ENCODE results near the gene CD2. TPM values are rescaled to one million over a fixed set of nuclear protein-coding genes. Genes with fewer than 3 reads are reported as not detected.

Gene CD2
- total RNA-seq, 6 donors from 2014 or later, result 3.8 to 23.5 (median 7.9) TPM

- TF ChIP-seq POLR2AphosphoS5 (IDR thresholded peaks at IDR 0.05) (no peak), POLR2A (IDR thresholded peaks at IDR 0.05) (no peak), CTCF (IDR thresholded peaks at IDR 0.05) (no peak), EP300 (IDR thresholded peaks at IDR 0.05) (no peak)
- no peaks in the 10 kb centered on the region for H3K36me3 ChIP-seq
- no peaks in the 10 kb centered on the region for H3K27me3 ChIP-seq
- ATAC-seq (ENCODE audit: low FRiP score in 2 of 2), result no peak
- peaks cover 0 to 6% (median 0%) of the 10 kb centered on the region in 4 donors for H3K4me1 ChIP-seq
- WGBS, 2 donors, result 98% methylated on average over 4 of the region's 4 CpGs
- H3K9me3 ChIP-seq, result peaks cover 27 to 51% (median 40%) of the 10 kb centered on the region in 4 donors
- no peak overlapping the region for H3K27ac ChIP-seq
- DNase-seq, result no peak
- no peak overlapping the region for H3K4me3 ChIP-seq
Observed at GRCh38 chr1:116743535-116743934, 10.7 kb upstream of the CD2 start.

DNA sequence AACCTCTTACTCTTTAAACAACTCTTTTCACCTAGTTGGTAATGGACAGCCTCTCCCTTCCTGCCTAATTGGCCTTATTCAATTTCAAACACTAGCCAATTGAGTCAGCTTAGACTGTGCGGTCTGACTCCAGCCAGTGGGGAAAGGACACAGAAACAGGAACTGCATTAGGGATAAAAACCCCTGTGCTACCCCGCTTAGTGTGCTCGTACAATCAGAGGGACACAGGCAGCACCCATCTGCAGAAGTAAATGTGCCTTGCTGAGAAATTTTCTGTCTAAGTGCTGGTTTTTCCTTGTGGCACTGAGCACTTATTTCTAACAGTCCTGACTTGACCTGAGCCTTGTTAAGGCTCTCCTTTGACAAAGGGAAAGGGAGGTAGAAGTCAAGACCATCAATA, 6.0 kb upstream of the CD2 start:
- Histone ChIP-seq H3K36me3 (no peaks in the 10 kb centered on the region), H3K27ac (no peak overlapping the region), H3K27me3 (no peaks in the 10 kb centered on the region), H3K9me3 (peaks cover 21 to 46% (median 38%) of the 10 kb centered on the region in 4 donors), H3K4me3 (no peak overlapping the region), H3K4me1 (peaks cover 0 to 4% (median 0%) of the 10 kb centered on the region in 4 donors)
- DNase-seq (no peak), ATAC-seq (ENCODE audit: low FRiP score in 2 of 2) (no peak)
- TF ChIP-seq EP300 (IDR thresholded peaks at IDR 0.05) (no peak), POLR2A (IDR thresholded peaks at IDR 0.05) (no peak), CTCF (IDR thresholded peaks at IDR 0.05) (no peak), POLR2AphosphoS5 (IDR thresholded peaks at IDR 0.05) (no peak)
- WGBS, 2 donors, result 92 to 93% methylated on average over 3 of the region's 3 CpGs

- H3K36me3 ChIP-seq, result no peaks in the 10 kb centered on the region
- peaks cover 12 to 27% (median 24%) of the 10 kb centered on the region in 4 donors for H3K9me3 ChIP-seq
- H3K4me1 ChIP-seq, result peaks cover 0 to 4% (median 0%) of the 10 kb centered on the region in 4 donors
- DNase-seq, result peak in 1 of 2 donors; percentile 35
- 44 to 59% methylated on average over 4 of the region's 4 CpGs for WGBS, 2 donors
- ATAC-seq (ENCODE audit: low FRiP score in 2 of 2), result peak in 1 of 2 donors; percentile 16
- H3K27me3 ChIP-seq, result no peaks in the 10 kb centered on the region
- TF ChIP-seq POLR2A (IDR thresholded peaks at IDR 0.05) (no peak), EP300 (IDR thresholded peaks at IDR 0.05) (no peak), POLR2AphosphoS5 (IDR thresholded peaks at IDR 0.05) (no peak), CTCF (IDR thresholded peaks at IDR 0.05) (no peak)
- H3K4me3 ChIP-seq, result no peak overlapping the region
- no peak overlapping the region for H3K27ac ChIP-seq
Observed at GRCh38 chr1:116751146-116751545, 3.1 kb upstream of the CD2 start.

DNA sequence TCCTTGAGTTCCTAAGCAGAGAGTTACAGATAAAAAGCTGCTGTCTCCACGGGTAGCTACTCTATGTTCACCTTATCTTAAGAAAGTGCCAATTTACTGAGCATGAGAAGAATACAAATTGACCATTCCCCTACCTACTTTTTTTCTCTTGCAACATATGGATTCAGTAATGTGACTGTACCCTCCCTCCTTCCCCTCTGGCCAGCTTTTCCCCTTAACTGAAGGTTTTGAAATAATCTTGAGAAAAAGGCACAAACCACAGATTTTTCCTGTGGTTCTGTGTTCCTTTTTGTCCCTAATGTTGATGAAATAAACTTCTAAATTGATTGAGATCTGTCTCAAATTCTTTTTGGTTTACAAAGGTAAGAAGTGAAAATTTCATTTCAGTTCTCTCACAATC, 2.6 kb upstream of the CD2 start:
- no peak for TF ChIP-seq EP300 (IDR thresholded peaks at IDR 0.05)
- TF ChIP-seq POLR2A (IDR thresholded peaks at IDR 0.05), result no peak
- no peak for TF ChIP-seq CTCF (IDR thresholded peaks at IDR 0.05)
- TF ChIP-seq POLR2AphosphoS5 (IDR thresholded peaks at IDR 0.05), result no peak
- Histone ChIP-seq H3K27me3 (no peaks in the 10 kb centered on the region), H3K4me3 (no peak overlapping the region), H3K36me3 (no peaks in the 10 kb centered on the region), H3K27ac (no peak overlapping the region), H3K9me3 (peaks cover 12 to 26% (median 24%) of the 10 kb centered on the region in 4 donors), H3K4me1 (peaks cover 0 to 4% (median 0%) of the 10 kb centered on the region in 4 donors)
- 29 to 33% methylated on average over 1 of the region's 1 CpG for WGBS, 2 donors
- ATAC-seq (ENCODE audit: low FRiP score in 2 of 2) (no peak), DNase-seq (no peak)

- DNase-seq (no peak), ATAC-seq (ENCODE audit: low FRiP score in 2 of 2) (no peak)
- TF ChIP-seq CTCF (IDR thresholded peaks at IDR 0.05) (no peak), POLR2A (IDR thresholded peaks at IDR 0.05) (no peak), EP300 (IDR thresholded peaks at IDR 0.05) (no peak), POLR2AphosphoS5 (IDR thresholded peaks at IDR 0.05) (no peak)
- Histone ChIP-seq H3K27ac (peak overlapping the region in 1 of 4 donors; percentile 52), H3K27me3 (no peaks in the 10 kb centered on the region), H3K4me3 (no peak overlapping the region), H3K4me1 (peaks cover 0 to 4% (median 0%) of the 10 kb centered on the region in 4 donors), H3K36me3 (no peaks in the 10 kb centered on the region), H3K9me3 (peaks cover 4 to 13% (median 10%) of the 10 kb centered on the region in 4 donors)
- 61 to 62% methylated on average over 3 of the region's 3 CpGs for WGBS, 2 donors
Observed at GRCh38 chr1:116753312-116753711, 918 bp upstream of the CD2 start.
